Gastroesophageal sphincter (tissue), 3 donors: ENCODE measurements around the gene VASN.

Experiments
- CTCF ChIP-seq, 4 experiments: fragments of 200-600 bp in 2 of 4; fragments of 450-650 bp in 2 of 4; sonication (generic) in 1 of 4; IDR thresholded peaks; one replicate each; pipeline ENCODE4 v1.5.1; 2017 to 2019; ENCODE audit warnings: antibody characterized with exemption in 4 of 4, mild to moderate bottlenecking in 2 of 4, moderate library complexity in 2 of 4
- EP300 ChIP-seq: sonication (generic); formaldehyde crosslinking; IDR thresholded peaks from one replicate; pipeline ENCODE4 v1.6.1; 2017; ENCODE audit warnings: antibody characterized with exemption, mild to moderate bottlenecking

- TF ChIP-seq EP300 (no peak), CTCF (IDR thresholded peaks at IDR 0.05) (no peak)
These were observed 54.5 kb downstream of the VASN start for GRCh38 chr16:4426021-4426684.
